Measurements from ENCODE around the gene DENND2D. TPM values are rescaled to one million over a fixed set of nuclear protein-coding genes. Genes with fewer than 3 reads are reported as not detected.
A peak's percentile ranks its signal among the peaks of the same experiment; 100 is the strongest.

DENND2D gene
- total and polyA plus RNA-seq, 4 experiments from 2014 or later, result 125 to 284 (median 252) TPM

- peaks cover 98% of the 10 kb centered on the region for H3K36me3 ChIP-seq (ENCODE audit: insufficient read depth, low read length)
- intact Hi-C loops (cut with micrococcal nuclease), result no loop called here
- Mint-ChIP-seq H3K4me1 (peaks cover 78 to 99% (median 89%) of the 10 kb centered on the region in 4 donors), H3K27me3 (no peaks in the 10 kb centered on the region), H3K4me3 (peak overlapping the region in 4 of 8 donors; percentile 1 to 77 (median 31)), H3K9me3 (no peaks in the 10 kb centered on the region), H3K36me3 (peaks cover 92 to 98% of the 10 kb centered on the region in 2 donors), H3K27ac (peak overlapping the region; percentile 62 to 97 (median 89))
- ChIA-PET POLR2A (ENCODE audit: partially characterized antibody) (interaction anchor here (1.2 to 18.1 kb wide), 7 partner anchors 8 to 211 kb away, joined by 4 to 1434 read pairs (median 7); partner anchors contain the start of genes CEPT1, CHI3L2, DENND2D and DRAM2), CTCF (ENCODE audit: partially characterized antibody) (interaction anchor here (1.1 to 19.0 kb wide), 5 partner anchors 30 to 252 kb away, joined by 3 to 623 read pairs (median 5); partner anchors contain the start of gene CHI3L2)
- peaks cover 100% of the 10 kb centered on the region for H3K4me1 ChIP-seq (ENCODE audit: insufficient read depth, low read length)
- no peaks in the 10 kb centered on the region for H3K27me3 ChIP-seq (ENCODE audit: insufficient read depth, low read length)
- H3K9me3 ChIP-seq (ENCODE audit: control insufficient read depth in 1 of 2, low read length in 2 of 2), result no peaks in the 10 kb centered on the region
- no peak for DNase-seq
- peak overlapping the region; percentile 27 for H3K27ac ChIP-seq (ENCODE audit: low read depth, low read length)
- H3K4me3 ChIP-seq (ENCODE audit: low read length in 2 of 2), result no peak overlapping the region
Observed at GRCh38 chr1:111190931-111191451, 9.5 kb downstream of the DENND2D start.

- H3K27ac Mint-ChIP-seq, result peak overlapping the region in 3 of 7 donors; percentile 39 to 75 (median 63)
- H3K4me1 ChIP-seq (ENCODE audit: insufficient read depth, low read length), result peaks cover 47% of the 10 kb centered on the region
- no peaks in the 10 kb centered on the region for H3K27me3 Mint-ChIP-seq
- no peak overlapping the region for H3K4me3 Mint-ChIP-seq
- POLR2A ChIA-PET (ENCODE audit: partially characterized antibody), result interaction anchor here (1.1 to 15.6 kb wide), 3 partner anchors 9 to 34 kb away, joined by 8 to 234 read pairs (median 23); partner anchors contain the start of gene DENND2D
- H3K36me3 Mint-ChIP-seq, result peaks cover 70 to 71% of the 10 kb centered on the region in 2 donors
- CTCF ChIA-PET (ENCODE audit: partially characterized antibody), result interaction anchor here (0.5 to 1.4 kb wide), 4 partner anchors 38 to 154 kb away, joined by 3 to 6 read pairs (median 3); no protein-coding TSS in a partner anchor
- H3K4me3 ChIP-seq (ENCODE audit: low read length in 2 of 2), result no peak overlapping the region
- DNase-seq, result no peak
- H3K9me3 Mint-ChIP-seq, result no peaks in the 10 kb centered on the region
- intact Hi-C loops (cut with micrococcal nuclease), result loop anchor here (2.0 to 5.0 kb wide), 2 partner anchors 16 to 38 kb away; partner anchors contain the start of gene DENND2D
- peaks cover 53 to 83% (median 65%) of the 10 kb centered on the region in 4 donors for H3K4me1 Mint-ChIP-seq
- no peaks in the 10 kb centered on the region for H3K9me3 ChIP-seq (ENCODE audit: control insufficient read depth in 1 of 2, low read length in 2 of 2)
- H3K27me3 ChIP-seq (ENCODE audit: insufficient read depth, low read length), result no peaks in the 10 kb centered on the region
- peaks cover 56% of the 10 kb centered on the region for H3K36me3 ChIP-seq (ENCODE audit: insufficient read depth, low read length)
- no peak overlapping the region for H3K27ac ChIP-seq (ENCODE audit: low read depth, low read length)
Observed at GRCh38 chr1:111184663-111185062, 15.8 kb downstream of the DENND2D start.

GRCh38 chr1:111183308-111184069 is 17.0 kb downstream of the DENND2D start:
- peaks cover 44% of the 10 kb centered on the region for H3K36me3 ChIP-seq (ENCODE audit: insufficient read depth, low read length)
- H3K27me3 Mint-ChIP-seq, result no peaks in the 10 kb centered on the region

GRCh38 chr1:111182052-111182451 is 18.4 kb downstream of the DENND2D start:
- POLR2A ChIA-PET (ENCODE audit: partially characterized antibody), result interaction anchor here (0.6 to 15.6 kb wide), 9 partner anchors 9 to 268 kb away, joined by 3 to 234 read pairs (median 9); partner anchors contain the start of gene DENND2D
- Mint-ChIP-seq H3K4me1 (peaks cover 41 to 65% (median 49%) of the 10 kb centered on the region in 4 donors), H3K4me3 (no peak overlapping the region), H3K9me3 (no peaks in the 10 kb centered on the region), H3K27me3 (no peaks in the 10 kb centered on the region), H3K27ac (peak overlapping the region in 4 of 7 donors; percentile 24 to 69 (median 57)), H3K36me3 (peaks cover 54 to 59% of the 10 kb centered on the region in 2 donors)
- DNase-seq, result no peak
- Histone ChIP-seq H3K27me3 (ENCODE audit: insufficient read depth, low read length) (no peaks in the 10 kb centered on the region), H3K4me1 (ENCODE audit: insufficient read depth, low read length) (peaks cover 20% of the 10 kb centered on the region), H3K4me3 (ENCODE audit: low read length in 2 of 2) (no peak overlapping the region), H3K36me3 (ENCODE audit: insufficient read depth, low read length) (peaks cover 30% of the 10 kb centered on the region), H3K27ac (ENCODE audit: low read depth, low read length) (no peak overlapping the region), H3K9me3 (ENCODE audit: control insufficient read depth in 1 of 2, low read length in 2 of 2) (no peaks in the 10 kb centered on the region)
- intact Hi-C loops (cut with micrococcal nuclease), result no loop called here
- CTCF ChIA-PET (ENCODE audit: partially characterized antibody), result interaction anchor here (1.0 kb wide), 1 partner anchor 145 kb away, joined by 4 read pairs; no protein-coding TSS in a partner anchor

More at GRCh38 chr1:111183308-111184069, 17.0 kb downstream of the DENND2D start:
- no peak overlapping the region for H3K27ac ChIP-seq (ENCODE audit: low read depth, low read length)
- H3K4me1 ChIP-seq (ENCODE audit: insufficient read depth, low read length), result peaks cover 35% of the 10 kb centered on the region
- no peaks in the 10 kb centered on the region for H3K9me3 ChIP-seq (ENCODE audit: control insufficient read depth in 1 of 2, low read length in 2 of 2)
- peaks cover 63 to 65% of the 10 kb centered on the region in 2 donors for H3K36me3 Mint-ChIP-seq
- intact Hi-C loops (cut with micrococcal nuclease), result loop anchor here (2.0 kb wide), 1 partner anchor 17 kb away; the partner anchor contains the start of gene DENND2D
- no peaks in the 10 kb centered on the region for H3K9me3 Mint-ChIP-seq
- DNase-seq, result no peak
- H3K4me1 Mint-ChIP-seq, result peaks cover 47 to 78% (median 59%) of the 10 kb centered on the region in 4 donors
- no peaks in the 10 kb centered on the region for H3K27me3 ChIP-seq (ENCODE audit: insufficient read depth, low read length)
- ChIA-PET CTCF (ENCODE audit: partially characterized antibody) (interaction anchor here (0.7 to 1.4 kb wide), 7 partner anchors 9 to 217 kb away, joined by 3 to 6 read pairs (median 4); no protein-coding TSS in a partner anchor), POLR2A (ENCODE audit: partially characterized antibody) (interaction anchor here (0.9 to 15.6 kb wide), 11 partner anchors 8 to 48 kb away, joined by 3 to 234 read pairs (median 8); partner anchors contain the start of gene DENND2D)
- peak overlapping the region in 6 of 7 donors; percentile 55 to 84 (median 70) for H3K27ac Mint-ChIP-seq
- H3K4me3 ChIP-seq (ENCODE audit: low read length in 2 of 2), result no peak overlapping the region
- H3K4me3 Mint-ChIP-seq, result no peak overlapping the region

- ChIA-PET POLR2A (ENCODE audit: partially characterized antibody) (interaction anchor here (0.8 to 15.6 kb wide), 7 partner anchors 9 to 49 kb away, joined by 3 to 234 read pairs (median 3); partner anchors contain the start of gene DENND2D), CTCF (ENCODE audit: partially characterized antibody) (interaction anchor here (0.7 to 1.5 kb wide), 2 partner anchors 18 to 270 kb away, joined by 4 read pairs; no protein-coding TSS in a partner anchor)
- Histone ChIP-seq H3K9me3 (ENCODE audit: control insufficient read depth in 1 of 2, low read length in 2 of 2) (no peaks in the 10 kb centered on the region), H3K4me3 (ENCODE audit: low read length in 2 of 2) (no peak overlapping the region), H3K4me1 (ENCODE audit: insufficient read depth, low read length) (peaks cover under 1% of the 10 kb centered on the region), H3K36me3 (ENCODE audit: insufficient read depth, low read length) (peaks cover 19% of the 10 kb centered on the region), H3K27ac (ENCODE audit: low read depth, low read length) (no peak overlapping the region), H3K27me3 (ENCODE audit: insufficient read depth, low read length) (no peaks in the 10 kb centered on the region)
- intact Hi-C loops (cut with micrococcal nuclease), result no loop called here
- Mint-ChIP-seq H3K27ac (peak overlapping the region; percentile 58 to 87 (median 67)), H3K4me3 (peak overlapping the region in 1 of 8 donors; percentile 16), H3K9me3 (no peaks in the 10 kb centered on the region), H3K36me3 (peaks cover 50 to 55% of the 10 kb centered on the region in 2 donors), H3K4me1 (peaks cover 27 to 47% (median 35%) of the 10 kb centered on the region in 4 donors), H3K27me3 (no peaks in the 10 kb centered on the region)
- DNase-seq, result no peak
Observed at GRCh38 chr1:111179968-111180533, 20.4 kb downstream of the DENND2D start.

- H3K4me3 ChIP-seq (ENCODE audit: low read length in 2 of 2), result no peak overlapping the region
- H3K36me3 Mint-ChIP-seq, result peaks cover 50 to 53% of the 10 kb centered on the region in 2 donors
- H3K9me3 ChIP-seq (ENCODE audit: control insufficient read depth in 1 of 2, low read length in 2 of 2), result no peaks in the 10 kb centered on the region
- H3K9me3 Mint-ChIP-seq, result no peaks in the 10 kb centered on the region
- H3K27me3 ChIP-seq (ENCODE audit: insufficient read depth, low read length), result no peaks in the 10 kb centered on the region
- intact Hi-C loops (cut with micrococcal nuclease), result no loop called here
- peaks cover 22 to 40% (median 32%) of the 10 kb centered on the region in 4 donors for H3K4me1 Mint-ChIP-seq
- no peak overlapping the region for H3K27ac ChIP-seq (ENCODE audit: low read depth, low read length)
- H3K4me3 Mint-ChIP-seq, result no peak overlapping the region
- peak overlapping the region in 1 of 7 donors; percentile 41 for H3K27ac Mint-ChIP-seq
- peaks cover 13% of the 10 kb centered on the region for H3K4me1 ChIP-seq (ENCODE audit: insufficient read depth, low read length)
- DNase-seq, result no peak
- POLR2A ChIA-PET (ENCODE audit: partially characterized antibody), result no interaction called here
- peaks cover 9% of the 10 kb centered on the region for H3K36me3 ChIP-seq (ENCODE audit: insufficient read depth, low read length)
- CTCF ChIA-PET (ENCODE audit: partially characterized antibody), result no interaction called here
- H3K27me3 Mint-ChIP-seq, result no peaks in the 10 kb centered on the region
Observed at GRCh38 chr1:111176678-111177077, 23.8 kb downstream of the DENND2D start.
